Measurements from ENCODE around the gene ACOX3.

- TF ChIP-seq CTCF (IDR thresholded peaks at IDR 0.05) = no peak
- TF ChIP-seq POLR2A (IDR thresholded peaks at IDR 0.05) = no peak
- no peak for TF ChIP-seq POLR2AphosphoS5 (IDR thresholded peaks at IDR 0.05)
- no peak for TF ChIP-seq EP300 (IDR thresholded peaks at IDR 0.05; ENCODE audit: low read depth)
These were observed 37.8 kb upstream of the ACOX3 start for GRCh38 chr4:8478371-8478770.
